ENCODE measurements around the gene TLL1.

TLL1 gene

DNA sequence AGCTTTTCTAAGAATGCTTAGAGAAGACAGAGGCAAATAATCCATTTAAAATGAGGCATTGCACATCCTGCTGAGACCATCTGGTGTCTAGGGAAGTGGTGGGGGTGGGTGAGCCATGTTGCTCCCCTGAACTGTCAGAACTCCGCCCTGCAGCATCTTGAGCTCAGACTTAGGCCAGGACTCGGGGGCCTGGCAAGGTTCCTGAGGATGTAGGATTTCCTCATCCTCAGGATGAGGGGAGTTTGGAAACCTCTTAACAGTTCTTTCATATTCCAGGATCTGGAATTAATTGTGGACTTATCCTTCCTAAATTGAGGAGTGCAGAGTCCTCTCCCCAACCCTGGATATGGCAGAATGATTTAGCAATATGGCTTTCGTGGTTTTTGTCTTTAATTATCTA lies 6.6 kb downstream of the TLL1 start:
- in situ Hi-C loops (cut with HindIII; ENCODE audit: low sequenced_read_pairs) = no loop called here

DNA sequence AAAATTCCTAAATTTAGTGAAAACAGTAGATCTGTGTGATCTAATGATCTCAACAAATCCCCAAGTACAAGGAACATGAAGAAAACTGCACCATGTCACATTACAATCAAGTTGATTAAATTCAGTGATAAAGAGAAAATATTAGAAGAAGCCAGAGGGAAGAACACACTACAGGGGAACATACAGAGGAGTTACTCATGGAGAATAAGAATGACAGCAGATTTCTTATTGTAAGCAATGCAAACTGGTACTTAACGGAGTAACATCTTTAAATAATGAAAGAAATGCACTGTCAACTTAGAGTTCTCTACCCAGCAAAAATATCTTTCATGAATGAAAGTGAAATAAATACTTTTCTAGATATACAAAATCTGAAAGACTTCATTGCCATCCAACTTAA lies 21.1 kb downstream of the TLL1 start:
- in situ Hi-C loops (cut with HindIII; ENCODE audit: low sequenced_read_pairs) = no loop called here

DNA sequence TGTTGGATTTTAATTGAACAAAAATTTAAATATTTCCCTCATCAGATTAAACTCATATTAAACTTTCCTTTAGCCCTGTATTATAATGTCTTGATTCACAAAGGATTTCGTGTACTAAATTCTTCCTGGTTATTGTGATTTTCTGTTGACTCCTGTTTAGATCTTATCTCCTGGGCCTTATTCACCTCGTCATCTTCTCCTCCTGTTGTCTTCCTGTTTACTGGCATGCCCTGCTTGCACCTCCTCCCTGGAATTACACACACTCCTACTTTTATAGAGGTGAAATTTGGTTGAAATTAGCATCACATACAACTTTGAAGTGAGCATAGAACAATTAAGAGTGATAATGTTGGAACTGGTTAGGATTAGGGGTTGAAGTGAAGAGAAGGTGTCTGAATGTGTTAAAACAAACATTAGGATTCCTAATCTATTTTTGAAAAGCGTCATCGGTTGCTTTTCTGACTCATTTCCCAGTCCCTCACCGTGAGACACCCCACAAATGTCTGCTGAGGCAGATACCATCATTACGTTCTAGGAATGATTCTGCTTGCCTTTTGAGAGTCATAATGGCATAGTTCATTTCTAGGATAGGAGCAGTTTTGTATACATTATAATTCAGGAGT lies 32.5 kb downstream of the TLL1 start:
- in situ Hi-C loops (cut with HindIII; ENCODE audit: low sequenced_read_pairs) = no loop called here

DNA sequence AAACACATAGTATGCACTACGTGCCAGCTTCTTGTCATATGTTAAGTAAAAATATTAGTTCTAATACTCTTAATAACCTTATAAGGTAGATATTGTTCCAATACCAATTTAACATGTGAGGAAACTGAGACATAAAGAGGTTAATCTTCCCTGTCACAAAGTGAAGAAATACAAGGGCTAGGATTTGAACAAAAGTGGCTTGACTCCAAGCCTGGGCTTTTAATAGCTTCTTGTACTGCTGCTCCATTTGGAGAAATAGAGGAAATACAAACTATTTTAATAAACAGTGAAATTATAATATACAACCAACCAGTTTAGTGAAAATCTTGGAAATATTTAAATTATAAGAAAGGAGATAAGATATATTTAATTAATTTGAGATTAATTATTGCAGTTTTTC lies 33.2 kb downstream of the TLL1 start:
- in situ Hi-C loops (cut with HindIII; ENCODE audit: low sequenced_read_pairs) = no loop called here

DNA sequence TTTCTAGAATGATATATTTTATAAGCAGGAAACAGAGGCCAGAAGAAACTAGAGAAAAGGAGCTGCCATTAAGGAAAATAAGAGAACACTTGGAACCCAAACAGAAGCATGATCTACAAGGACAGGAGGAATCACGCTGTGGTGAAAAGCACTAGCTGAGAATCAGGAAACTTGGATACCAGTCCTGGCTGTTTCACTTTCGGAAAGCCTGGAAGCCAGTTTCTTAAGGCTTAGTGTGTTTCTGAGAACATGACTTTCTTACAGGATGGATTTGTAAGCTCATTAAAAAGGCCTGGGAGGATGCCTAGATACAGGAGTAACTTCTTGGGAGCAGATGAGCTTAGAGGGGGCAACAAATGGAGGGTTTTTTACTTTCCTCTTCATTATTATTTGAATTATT lies 36.9 kb downstream of the TLL1 start:
- in situ Hi-C loops (cut with HindIII; ENCODE audit: low sequenced_read_pairs) = no loop called here

DNA sequence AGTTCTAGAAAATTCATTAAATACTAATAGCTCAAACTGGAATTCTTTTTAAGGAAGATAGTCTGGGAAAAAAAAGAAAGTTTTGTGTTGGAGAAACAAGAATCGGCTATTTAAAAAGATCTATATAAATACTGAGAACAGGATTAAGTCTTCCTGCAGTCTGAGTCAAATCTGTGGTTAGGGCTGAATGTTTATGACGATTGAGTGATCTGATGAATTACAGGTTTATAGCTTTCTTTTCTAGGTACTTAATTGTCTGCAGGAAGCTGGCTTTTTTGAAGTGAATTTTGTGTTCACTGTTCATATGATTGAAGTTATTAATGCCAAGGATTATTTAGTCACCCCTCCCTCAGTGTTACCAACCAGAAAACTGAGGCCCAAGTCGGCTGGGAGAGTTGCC lies 42.2 kb downstream of the TLL1 start:
- in situ Hi-C loops (cut with HindIII; ENCODE audit: low sequenced_read_pairs) = no loop called here

DNA sequence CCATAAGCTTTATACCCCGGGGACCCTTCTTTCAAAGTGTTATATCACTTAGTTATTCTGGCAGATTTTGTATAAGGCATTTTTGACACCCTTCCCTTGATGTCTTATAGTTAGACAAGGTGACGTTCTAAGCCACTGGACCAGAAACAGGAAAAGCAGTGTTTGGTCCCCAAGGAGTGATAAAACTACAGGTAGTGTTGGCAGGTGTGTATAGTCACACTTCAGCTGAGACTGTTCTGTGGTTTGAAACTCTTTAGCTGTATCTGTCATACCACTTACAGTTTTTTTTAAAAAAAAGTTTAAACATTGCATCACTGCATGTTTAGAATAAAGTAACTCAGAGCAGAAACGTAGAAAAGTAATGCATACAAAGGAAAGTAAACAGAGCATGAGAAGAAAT lies 48.5 kb downstream of the TLL1 start:
- in situ Hi-C loops (cut with HindIII; ENCODE audit: low sequenced_read_pairs) = no loop called here

DNA sequence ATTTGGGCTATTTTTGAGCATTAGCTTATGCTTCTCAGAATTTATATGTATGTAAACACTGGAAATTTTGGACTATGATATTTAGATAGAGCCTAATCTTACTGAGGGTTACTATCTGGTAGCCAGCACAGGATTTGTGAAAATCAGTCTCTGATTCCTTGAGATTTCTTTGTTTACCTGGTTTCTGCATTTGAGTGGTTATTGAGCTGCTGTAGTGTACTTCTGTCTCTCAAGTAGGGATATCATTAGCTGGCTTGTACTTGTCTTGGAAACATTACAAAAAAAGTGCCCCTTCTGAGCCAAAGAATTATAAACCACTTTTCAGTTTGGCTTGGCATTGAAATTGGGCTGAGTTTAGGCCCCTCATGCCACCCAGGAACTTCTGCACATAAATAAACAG lies 49.7 kb downstream of the TLL1 start:
- in situ Hi-C loops (cut with HindIII; ENCODE audit: low sequenced_read_pairs) = no loop called here

DNA sequence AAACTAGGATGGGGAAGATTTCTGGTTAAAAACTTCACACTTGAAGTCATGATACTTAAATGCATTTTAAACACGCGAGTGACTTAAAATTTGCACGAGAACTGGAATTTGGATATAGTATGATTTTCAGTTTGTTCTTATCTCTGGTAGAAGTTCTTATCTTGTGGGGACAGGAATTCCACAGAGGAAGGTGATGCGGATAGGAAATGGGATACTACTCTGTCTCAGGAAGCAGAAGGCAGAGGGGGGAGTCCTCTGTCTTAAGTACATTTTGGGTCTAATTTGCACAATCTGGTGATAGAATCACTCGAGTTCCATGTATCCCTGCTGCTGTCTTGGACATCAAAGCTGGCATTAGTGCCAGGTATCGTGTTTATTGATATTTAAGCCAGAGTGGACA lies 53.3 kb downstream of the TLL1 start:
- in situ Hi-C loops (cut with HindIII; ENCODE audit: low sequenced_read_pairs) = no loop called here

DNA sequence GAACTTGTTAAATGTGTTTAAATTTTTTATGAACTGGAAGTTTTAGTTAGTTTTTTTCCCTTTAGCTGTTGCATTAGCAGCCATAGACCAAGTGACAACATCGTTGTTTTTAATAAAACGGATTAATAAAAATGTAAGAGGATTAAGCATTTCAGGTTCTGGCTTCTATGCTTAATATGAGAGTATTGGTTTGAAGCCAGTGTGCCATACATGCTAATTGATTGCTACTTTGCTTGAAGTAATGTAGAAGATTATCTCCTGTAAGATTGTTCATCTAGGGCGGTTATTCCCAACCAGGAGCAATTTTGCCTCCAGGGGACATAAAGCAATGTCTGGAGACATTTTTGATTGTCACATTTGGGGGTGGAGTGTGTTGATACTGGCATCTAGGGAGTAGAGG lies 54.3 kb downstream of the TLL1 start:
- in situ Hi-C loops (cut with HindIII; ENCODE audit: low sequenced_read_pairs) = no loop called here

DNA sequence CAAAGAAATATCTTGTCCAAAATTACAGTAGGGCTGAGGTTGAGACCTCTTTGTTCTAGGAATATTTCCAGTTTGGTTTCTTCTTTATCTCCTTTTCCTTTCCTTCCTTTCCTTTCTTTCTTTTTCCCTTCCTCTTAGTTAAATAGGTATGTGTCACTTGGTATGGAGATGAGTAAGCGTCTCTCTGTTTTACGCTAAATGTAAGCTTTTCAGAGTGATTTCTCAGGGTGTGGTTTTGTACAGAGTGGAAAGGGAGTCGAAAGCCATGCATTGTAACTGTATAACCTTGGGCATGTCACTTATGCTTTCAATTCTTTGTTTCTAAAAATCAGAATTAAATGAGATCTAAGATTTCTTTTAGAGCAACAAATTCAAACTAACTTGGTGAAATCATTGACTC lies 54.8 kb downstream of the TLL1 start:
- in situ Hi-C loops (cut with HindIII; ENCODE audit: low sequenced_read_pairs) = no loop called here

DNA sequence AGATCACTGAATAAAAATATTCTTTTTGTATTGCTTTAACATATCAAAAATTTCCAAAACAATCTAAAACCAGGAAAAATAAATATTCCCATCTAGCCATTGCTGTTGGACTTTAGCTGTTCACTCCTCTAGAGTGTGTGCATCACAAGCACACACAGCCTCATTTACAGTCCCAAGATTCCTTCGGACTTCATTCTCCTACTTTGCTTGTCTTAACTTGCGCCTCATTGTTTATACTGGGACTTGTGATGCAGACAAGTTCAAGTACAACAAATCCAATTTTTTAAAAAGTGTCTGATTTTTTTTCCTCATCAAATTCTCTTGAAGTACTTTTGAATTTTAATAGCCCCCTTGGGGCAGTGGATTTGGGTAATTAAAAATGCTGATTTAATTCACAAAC lies 55.6 kb downstream of the TLL1 start:
- in situ Hi-C loops (cut with HindIII; ENCODE audit: low sequenced_read_pairs) = no loop called here

DNA sequence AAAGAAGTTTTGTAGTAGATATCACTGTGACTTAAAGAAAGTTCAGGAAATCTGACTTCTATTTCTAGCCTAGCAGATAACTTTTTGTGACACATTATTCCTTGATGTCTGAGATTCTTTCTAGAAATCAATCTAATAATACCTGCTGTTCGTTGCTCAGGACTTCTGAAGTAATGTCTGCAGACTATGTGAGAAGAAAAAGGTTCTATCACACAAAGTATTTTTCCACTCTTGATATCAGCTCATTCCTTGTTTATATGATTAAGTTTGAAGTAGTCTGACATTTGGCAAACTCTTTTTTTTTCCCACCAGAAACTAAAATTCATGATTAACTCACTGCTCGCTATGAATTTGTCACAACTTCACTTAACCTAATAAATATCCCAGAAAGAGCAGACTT lies 56.6 kb downstream of the TLL1 start:
- in situ Hi-C loops (cut with HindIII; ENCODE audit: low sequenced_read_pairs) = no loop called here

DNA sequence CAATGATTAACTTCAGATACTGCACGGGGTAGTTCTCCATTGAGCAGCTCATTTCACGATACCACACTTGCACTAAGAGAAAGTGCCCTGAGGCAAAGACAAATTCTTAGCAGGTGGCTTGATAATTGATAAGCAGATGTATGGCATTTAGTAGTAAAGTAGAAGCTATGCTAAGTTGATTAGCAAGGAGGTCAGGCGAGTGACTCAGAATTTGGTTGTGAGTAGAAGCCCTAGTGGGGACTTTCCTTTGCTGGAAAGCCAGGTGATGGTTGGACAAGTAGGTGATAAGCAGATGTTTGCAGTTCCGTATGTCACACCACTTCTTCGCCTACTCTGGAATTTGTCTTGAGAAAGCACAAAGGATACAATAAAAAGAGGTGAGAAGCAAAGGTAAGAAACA lies 58.7 kb downstream of the TLL1 start:
- in situ Hi-C loops (cut with HindIII; ENCODE audit: low sequenced_read_pairs) = no loop called here

DNA sequence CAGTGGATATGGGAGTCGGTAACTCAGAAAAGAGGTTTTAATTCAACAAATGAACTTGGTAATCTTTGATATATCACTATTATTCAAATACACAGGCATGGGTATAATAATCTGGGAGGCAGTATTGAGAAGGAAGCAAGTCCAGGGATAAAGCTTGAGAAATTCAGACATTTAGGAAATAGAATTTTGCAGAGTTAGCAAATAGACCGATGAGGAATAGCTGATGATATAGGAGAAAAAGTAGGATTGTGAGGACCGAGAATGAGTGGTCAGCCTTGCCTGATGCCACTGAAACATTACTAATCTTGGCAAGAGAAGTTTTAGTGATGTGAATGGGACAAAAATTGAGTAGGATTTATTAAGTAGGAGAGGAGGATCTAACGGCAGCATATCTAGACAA lies 71.9 kb downstream of the TLL1 start:
- in situ Hi-C loops (cut with HindIII; ENCODE audit: low sequenced_read_pairs) = no loop called here

DNA sequence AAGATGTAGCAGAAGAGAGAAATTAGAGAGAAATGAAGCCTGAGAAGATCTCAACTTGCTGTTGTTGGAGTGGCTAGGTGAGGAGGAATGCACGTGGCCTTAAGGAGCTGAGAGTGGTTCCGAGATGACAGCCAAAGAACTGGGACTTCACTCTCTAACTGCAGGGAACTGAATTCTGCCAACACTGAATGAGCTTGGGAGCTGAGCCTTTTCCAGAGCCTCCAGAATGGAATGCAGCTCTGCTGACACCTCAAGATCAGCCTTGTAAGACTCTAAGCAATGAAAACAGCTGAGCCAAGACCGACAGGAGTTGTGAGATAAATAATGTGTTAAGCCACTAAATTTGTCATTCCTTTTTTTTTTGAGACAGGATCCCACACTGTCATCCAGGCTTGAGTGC lies 73.0 kb downstream of the TLL1 start:
- in situ Hi-C loops (cut with HindIII; ENCODE audit: low sequenced_read_pairs) = no loop called here

DNA sequence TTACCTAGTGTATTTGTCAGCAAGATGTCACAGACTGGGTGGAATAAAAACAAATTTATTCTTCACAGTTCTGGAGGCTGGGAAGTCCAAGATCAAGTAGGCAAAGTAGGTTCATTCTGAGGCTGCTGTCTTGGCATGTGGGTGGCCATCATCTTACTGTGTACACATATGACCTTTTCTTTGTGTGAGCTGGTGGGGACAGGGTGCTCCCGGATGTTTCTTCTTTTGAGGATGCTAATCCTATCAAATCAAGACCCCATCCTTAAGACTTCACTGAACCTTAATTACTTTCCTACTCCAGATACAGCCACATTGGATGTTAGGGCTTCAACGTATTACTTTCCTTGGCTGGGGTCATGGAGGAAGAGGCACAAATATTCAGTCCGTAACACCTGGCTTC lies 74.0 kb downstream of the TLL1 start:
- in situ Hi-C loops (cut with HindIII; ENCODE audit: low sequenced_read_pairs) = no loop called here

DNA sequence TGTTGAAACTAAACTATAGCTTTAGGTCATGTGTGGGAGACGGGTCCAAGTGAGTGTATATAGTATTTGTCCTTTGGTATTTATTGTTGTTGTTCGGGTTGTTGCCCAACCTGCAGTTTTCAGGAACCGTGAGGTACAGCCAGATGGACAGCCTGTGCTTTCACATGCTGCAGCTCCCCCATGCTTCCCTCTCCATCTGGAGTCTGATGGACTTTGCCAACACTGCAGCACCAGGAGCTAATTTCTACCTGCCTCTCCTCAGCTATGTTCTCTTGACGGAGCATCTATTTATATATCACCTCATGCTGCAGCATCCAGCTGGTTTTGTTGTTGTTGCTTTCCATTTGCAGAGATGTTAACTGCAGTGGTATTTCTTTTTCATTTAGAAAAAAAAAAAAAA lies 80.1 kb downstream of the TLL1 start:
- in situ Hi-C loops (cut with HindIII; ENCODE audit: low sequenced_read_pairs) = no loop called here

DNA sequence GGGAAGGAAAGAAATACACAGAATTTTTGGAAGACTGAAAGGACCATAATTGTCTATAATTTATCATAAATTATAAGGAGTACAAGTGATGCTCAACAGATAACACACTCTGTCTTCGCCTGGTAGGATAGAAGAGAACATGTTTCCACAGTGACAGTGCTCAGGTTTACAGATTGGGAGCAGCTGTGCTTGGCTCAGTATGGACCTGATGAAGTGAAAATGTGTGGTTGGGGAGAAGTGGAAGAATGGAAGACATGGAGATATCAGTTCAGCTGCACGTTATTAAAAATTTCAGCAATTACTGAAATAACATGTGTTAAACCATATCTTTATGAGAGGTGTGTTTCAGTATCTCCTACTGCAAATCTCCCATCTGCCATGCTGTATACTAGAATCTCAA lies 90.6 kb downstream of the TLL1 start:
- in situ Hi-C loops (cut with HindIII; ENCODE audit: low sequenced_read_pairs) = no loop called here

DNA sequence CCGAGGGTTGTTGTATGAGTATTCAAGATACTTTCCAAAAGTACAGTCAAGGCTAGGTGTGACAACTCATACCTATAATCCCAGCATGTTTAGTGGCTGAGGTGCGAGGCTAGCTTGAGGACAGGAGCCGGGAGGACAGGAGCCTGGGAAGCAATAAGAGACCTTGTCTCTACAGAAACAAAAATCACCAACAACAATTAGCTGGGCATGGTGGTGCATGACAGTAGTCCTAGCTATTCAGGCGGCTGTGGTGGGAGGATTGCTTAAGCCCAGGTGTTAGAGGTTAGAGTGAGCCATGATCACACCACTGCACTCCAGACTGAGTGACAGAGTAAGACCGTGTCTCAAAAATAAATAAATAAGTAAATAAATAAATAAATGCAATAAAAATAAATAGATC lies 91.6 kb downstream of the TLL1 start:
- in situ Hi-C loops (cut with HindIII; ENCODE audit: low sequenced_read_pairs) = no loop called here

DNA sequence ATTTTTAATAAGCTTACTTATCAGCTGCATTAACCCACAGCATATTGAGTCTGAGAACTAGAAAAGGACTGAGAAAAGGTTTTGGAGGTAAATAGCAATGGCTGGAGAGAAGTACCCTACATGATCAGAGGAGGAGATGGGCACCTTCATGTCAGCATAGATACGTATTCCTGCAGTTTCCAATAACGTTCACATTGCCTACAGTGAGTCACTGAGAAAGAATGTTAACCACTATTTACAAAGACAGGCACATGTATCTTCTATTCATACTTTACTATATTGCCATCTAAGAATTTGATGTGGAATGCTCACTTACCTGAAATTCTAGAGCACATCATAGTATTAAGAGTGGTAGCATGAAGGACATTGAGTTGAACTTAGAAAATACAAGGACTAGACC lies 92.5 kb downstream of the TLL1 start:
- in situ Hi-C loops (cut with HindIII; ENCODE audit: low sequenced_read_pairs) = no loop called here

DNA sequence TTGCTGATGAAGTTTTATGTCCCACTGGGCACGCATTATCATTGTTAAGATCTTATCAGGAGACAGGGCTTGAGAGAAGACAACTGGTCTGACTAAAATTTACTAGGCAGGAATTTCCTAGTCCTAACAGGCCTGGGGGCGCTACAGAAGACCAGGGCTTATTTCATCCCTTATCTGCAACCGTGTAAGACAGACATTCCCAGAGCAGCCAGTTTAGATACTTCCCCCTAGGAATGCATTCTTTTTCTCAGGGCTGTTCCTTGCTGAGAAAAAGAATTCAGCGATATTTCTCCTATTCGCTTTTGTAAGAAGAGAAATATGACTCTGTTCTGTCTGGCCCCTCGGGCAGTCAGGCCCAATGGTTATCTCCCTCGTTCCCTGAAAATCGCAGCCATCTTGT lies 93.8 kb downstream of the TLL1 start:
- in situ Hi-C loops (cut with HindIII; ENCODE audit: low sequenced_read_pairs) = no loop called here

DNA sequence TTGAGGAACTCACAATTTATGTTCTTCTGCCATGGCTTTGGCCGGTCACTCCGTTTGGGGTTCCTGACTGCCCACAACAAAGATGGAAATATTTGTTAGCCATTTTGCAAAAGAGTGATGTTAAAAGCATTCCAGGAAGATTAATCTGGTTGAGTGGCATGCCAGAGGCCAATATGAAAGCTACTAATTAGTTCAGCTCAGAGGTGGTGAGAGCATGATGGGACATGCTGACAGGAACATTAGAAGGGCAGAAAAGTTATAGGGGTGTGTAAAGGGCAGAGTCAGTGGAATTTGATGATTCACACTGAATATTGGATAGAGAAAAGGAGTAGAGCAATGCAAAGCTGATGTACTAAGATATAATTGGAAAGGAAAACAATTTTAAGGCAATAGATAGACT lies 94.4 kb downstream of the TLL1 start:
- in situ Hi-C loops (cut with HindIII; ENCODE audit: low sequenced_read_pairs) = no loop called here

Measured in endothelial cell of hepatic sinusoid (primary cell).